ENCODE results near the gene BACH2.
A peak's percentile ranks its signal among the peaks of the same experiment; 100 is the strongest.
"Not testable (repeated sequence)": the region's sequence is repeated elsewhere in the genome, so short reads cannot be mapped to it uniquely, and the experiment has no call there.

Gene BACH2

GRCh38 chr6:90136837-90137568 lies 159.6 kb downstream of the BACH2 start:
- TF ChIP-seq, protein P1, sequence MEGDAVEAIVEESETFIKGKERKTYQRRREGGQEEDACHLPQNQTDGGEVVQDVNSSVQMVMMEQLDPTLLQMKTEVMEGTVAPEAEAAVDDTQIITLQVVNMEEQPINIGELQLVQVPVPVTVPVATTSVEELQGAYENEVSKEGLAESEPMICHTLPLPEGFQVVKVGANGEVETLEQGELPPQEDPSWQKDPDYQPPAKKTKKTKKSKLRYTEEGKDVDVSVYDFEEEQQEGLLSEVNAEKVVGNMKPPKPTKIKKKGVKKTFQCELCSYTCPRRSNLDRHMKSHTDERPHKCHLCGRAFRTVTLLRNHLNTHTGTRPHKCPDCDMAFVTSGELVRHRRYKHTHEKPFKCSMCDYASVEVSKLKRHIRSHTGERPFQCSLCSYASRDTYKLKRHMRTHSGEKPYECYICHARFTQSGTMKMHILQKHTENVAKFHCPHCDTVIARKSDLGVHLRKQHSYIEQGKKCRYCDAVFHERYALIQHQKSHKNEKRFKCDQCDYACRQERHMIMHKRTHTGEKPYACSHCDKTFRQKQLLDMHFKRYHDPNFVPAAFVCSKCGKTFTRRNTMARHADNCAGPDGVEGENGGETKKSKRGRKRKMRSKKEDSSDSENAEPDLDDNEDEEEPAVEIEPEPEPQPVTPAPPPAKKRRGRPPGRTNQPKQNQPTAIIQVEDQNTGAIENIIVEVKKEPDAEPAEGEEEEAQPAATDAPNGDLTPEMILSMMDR (conservative IDR thresholded peaks at IDR 0.05; ENCODE audit: low read depth, low read length): no peak
- H3K4me3 ChIP-seq (ENCODE audit: low read depth, low read length): no peak overlapping the region
- no peak for DNase-seq (ENCODE audit: low read depth)

GRCh38 chr6:90136176-90136575 lies 160.5 kb downstream of the BACH2 start:
- TF ChIP-seq, protein P1 (conservative IDR thresholded peaks at IDR 0.05; ENCODE audit: low read depth, low read length): no peak
- DNase-seq (ENCODE audit: low read depth): no peak
- H3K4me3 ChIP-seq (ENCODE audit: low read depth, low read length): no peak overlapping the region

- no peak overlapping the region for H3K4me3 ChIP-seq (ENCODE audit: low read depth, low read length)
- DNase-seq (ENCODE audit: low read depth): peak; percentile 47
- TF ChIP-seq, protein P1 (conservative IDR thresholded peaks at IDR 0.05; ENCODE audit: low read depth, low read length): no peak
Measured at GRCh38 chr6:90135667-90136066, 161.0 kb downstream of the BACH2 start.

- DNase-seq (ENCODE audit: low read depth); H3K4me3 ChIP-seq (ENCODE audit: low read depth, low read length): not testable (repeated sequence)
Measured at GRCh38 chr6:90133664-90134063, 163.0 kb downstream of the BACH2 start.

DNA sequence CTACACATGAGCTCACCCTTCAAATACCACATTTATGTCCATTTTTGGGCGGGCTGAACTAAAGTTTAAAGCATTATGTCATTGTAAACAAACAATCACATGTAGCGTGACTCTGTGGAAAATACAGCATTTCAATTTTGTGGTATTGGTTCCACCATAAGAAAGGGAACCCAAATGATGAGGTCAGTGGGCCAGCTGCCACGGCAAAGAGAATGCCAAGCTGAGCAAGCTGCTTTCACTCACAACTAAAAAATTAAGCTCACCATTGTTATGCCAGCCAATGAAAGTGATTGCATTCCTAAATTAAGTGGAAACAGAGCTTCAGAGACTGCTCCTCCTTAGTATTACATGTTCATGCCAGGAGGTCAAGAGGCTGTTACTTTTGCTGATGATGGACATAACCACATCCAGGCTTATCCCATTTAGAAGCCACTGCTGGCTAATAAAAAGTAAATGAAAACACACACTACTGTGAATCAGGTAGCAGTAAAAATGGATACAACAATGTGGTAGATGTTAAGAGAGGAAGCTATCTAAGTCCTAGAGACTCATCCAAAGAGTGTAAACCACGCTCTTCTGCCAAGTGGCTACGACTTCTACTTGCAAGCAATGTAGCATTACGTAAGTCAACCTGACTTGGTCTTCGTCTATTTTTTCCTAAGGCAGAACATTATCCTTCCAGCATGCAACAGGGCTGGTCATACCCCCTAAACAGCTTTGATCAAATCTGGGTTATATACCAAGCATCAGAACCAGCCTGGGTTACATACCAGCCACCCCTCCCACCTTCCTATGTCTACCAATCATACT lies 164.8 kb downstream of the BACH2 start:
- TF ChIP-seq, protein P1 (conservative IDR thresholded peaks at IDR 0.05; ENCODE audit: low read depth, low read length): no peak
- H3K4me3 ChIP-seq (ENCODE audit: low read depth, low read length): no peak overlapping the region
- peak; percentile 4 for DNase-seq (ENCODE audit: low read depth)

GRCh38 chr6:90131125-90131524 lies 165.5 kb downstream of the BACH2 start:
- no peak overlapping the region for H3K4me3 ChIP-seq (ENCODE audit: low read depth, low read length)
- TF ChIP-seq, protein P1 (conservative IDR thresholded peaks at IDR 0.05; ENCODE audit: low read depth, low read length): no peak
- DNase-seq (ENCODE audit: low read depth): no peak

GRCh38 chr6:90128687-90129086 lies 168.0 kb downstream of the BACH2 start:
- not testable (repeated sequence) for DNase-seq (ENCODE audit: low read depth)

GRCh38 chr6:90127595-90127994 lies 169.0 kb downstream of the BACH2 start:
- TF ChIP-seq, protein P1 (conservative IDR thresholded peaks at IDR 0.05; ENCODE audit: low read depth, low read length): no peak
- no peak overlapping the region for H3K4me3 ChIP-seq (ENCODE audit: low read depth, low read length)

More at GRCh38 chr6:90128687-90129086, 168.0 kb downstream of the BACH2 start:
- H3K4me3 ChIP-seq (ENCODE audit: low read depth, low read length): not testable (repeated sequence)

More at GRCh38 chr6:90127595-90127994, 169.0 kb downstream of the BACH2 start:
- no peak for DNase-seq (ENCODE audit: low read depth)
